HG02885 (cell line): ENCODE measurements around the gene DGCR6L.
"Not testable (repeated sequence)": the region's sequence is repeated elsewhere in the genome, so short reads cannot be mapped to it uniquely, and the experiment has no call there.

Experiments
- ATAC-seq: cut with Tn5 transposase; IDR thresholded peaks from one replicate; pipeline ENCODE4 v1.9.1; 2021; ENCODE audit warnings: mild to moderate bottlenecking; ENCODE audit not compliant: unreplicated experiment, poor library complexity

The DGCR6L gene

GRCh38 chr22:20265772-20266666, 53.8 kb downstream of the DGCR6L start:
- ATAC-seq: not testable (repeated sequence)

- ATAC-seq: no peak
These were observed 55.0 kb downstream of the DGCR6L start for GRCh38 chr22:20264614-20265452.
